Chondrocyte (in vitro differentiated cells): ENCODE results near the gene NEO1. TPM values are rescaled to one million over a fixed set of nuclear protein-coding genes. Genes with fewer than 3 reads are reported as not detected.

Source experiments
- DNase-seq: peaks from one replicate; pipeline ENCODE4 v3.0.0; 2021; ENCODE audit warnings: mixed read lengths, low spot score
- H3K27ac Mint-ChIP-seq: one replicate; pipeline ENCODE4 v1.8.0; 2021; ENCODE audit warnings: mild to moderate bottlenecking, moderate library complexity, mixed read lengths; ENCODE audit not compliant: unreplicated experiment
- H3K27me3 Mint-ChIP-seq: 2 replicates; pipeline ENCODE4 v1.8.0; 2021; ENCODE audit warnings: low read depth, mixed read lengths
- H3K36me3 Mint-ChIP-seq: 2 replicates; pipeline ENCODE4 v1.8.0; 2021; ENCODE audit warnings: low read depth, mixed read lengths
- H3K4me1 Mint-ChIP-seq: 2 replicates; pipeline ENCODE4 v1.8.0; 2021; ENCODE audit warnings: low read depth, mild to moderate bottlenecking, mixed read lengths
- H3K4me3 Mint-ChIP-seq: one replicate; pipeline ENCODE4 v1.8.0; 2021; ENCODE audit warnings: mild to moderate bottlenecking, moderate library complexity, mixed read lengths; ENCODE audit not compliant: unreplicated experiment
- H3K9me3 Mint-ChIP-seq: 2 replicates; pipeline ENCODE4 v1.8.0; 2021; ENCODE audit warnings: low read depth, mixed read lengths
- CTCF ChIP-seq: fragments of 200-600 bp; sonication (generic); IDR thresholded peaks from 2 replicates; pipeline ENCODE4 v1.5.0; 2021; ENCODE audit warnings: antibody characterized with exemption, mild to moderate bottlenecking, moderate library complexity
- total RNA-seq: library from RNA; stranded (reverse); gene quantifications from 3 replicates; pipeline ENCODE4 v1.2.1, GENCODE V29; 2021

Gene NEO1
- total RNA-seq, 1 donor from 2014 or later, result 42.1 TPM

DNA sequence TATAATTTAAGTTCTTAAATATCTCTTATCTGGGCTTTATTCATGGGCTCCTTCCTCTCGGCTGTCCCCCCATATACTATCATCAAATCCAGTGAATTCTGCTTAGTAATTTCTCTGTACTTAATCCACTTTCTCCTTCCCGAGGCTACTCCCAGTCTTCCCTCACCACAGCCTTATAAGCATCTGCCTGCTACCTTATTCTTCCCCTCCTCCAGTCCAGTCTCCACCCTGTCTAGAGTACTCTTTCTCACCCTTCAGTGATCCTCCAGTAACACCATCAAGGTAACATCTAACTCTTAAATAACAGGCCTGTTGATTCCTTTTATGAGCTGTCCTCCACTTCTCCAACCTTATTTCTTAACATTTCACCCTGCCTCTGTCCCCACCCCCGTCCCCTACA lies 65.8 kb downstream of the NEO1 start:
- Mint-ChIP-seq H3K4me1 (no peaks in the 10 kb centered on the region), H3K4me3 (no peak overlapping the region), H3K27ac (no peak overlapping the region), H3K27me3 (no peaks in the 10 kb centered on the region), H3K36me3 (peaks cover 10% of the 10 kb centered on the region), H3K9me3 (no peaks in the 10 kb centered on the region)
- no peak for TF ChIP-seq CTCF
- DNase-seq, result no peak

- H3K27ac Mint-ChIP-seq, result no peak overlapping the region
- H3K9me3 Mint-ChIP-seq, result no peaks in the 10 kb centered on the region
- H3K27me3 Mint-ChIP-seq, result no peaks in the 10 kb centered on the region
- H3K36me3 Mint-ChIP-seq, result peaks cover 17% of the 10 kb centered on the region
- no peak for DNase-seq
- TF ChIP-seq CTCF, result no peak
- H3K4me1 Mint-ChIP-seq, result no peaks in the 10 kb centered on the region
- H3K4me3 Mint-ChIP-seq, result no peak overlapping the region
These were observed 67.2 kb downstream of the NEO1 start for GRCh38 chr15:73119478-73119877.

DNA sequence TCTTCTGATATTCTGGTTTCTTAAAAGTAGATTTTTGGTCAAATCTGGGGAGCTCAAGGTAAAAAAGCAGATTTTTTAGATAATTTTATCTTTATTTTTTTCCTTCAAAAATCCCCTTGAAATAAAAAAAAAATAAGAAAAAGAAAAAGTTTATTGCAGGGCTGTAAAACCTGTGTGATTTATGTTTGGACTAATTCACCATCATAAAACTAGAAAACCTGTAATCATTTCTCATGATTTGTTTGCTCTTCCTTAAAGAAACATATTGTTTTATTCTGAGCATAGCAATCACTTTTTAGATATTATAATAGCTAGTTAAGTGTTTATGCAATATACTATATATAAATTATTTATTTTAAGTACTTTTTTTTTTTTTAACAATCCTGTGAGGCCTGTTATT lies 68.0 kb downstream of the NEO1 start:
- no peak overlapping the region for H3K27ac Mint-ChIP-seq
- H3K27me3 Mint-ChIP-seq, result no peaks in the 10 kb centered on the region
- no peak for TF ChIP-seq CTCF
- H3K9me3 Mint-ChIP-seq, result no peaks in the 10 kb centered on the region
- H3K4me1 Mint-ChIP-seq, result peaks cover 3% of the 10 kb centered on the region
- DNase-seq, result no peak
- peaks cover 18% of the 10 kb centered on the region for H3K36me3 Mint-ChIP-seq
- no peak overlapping the region for H3K4me3 Mint-ChIP-seq

- H3K4me3 Mint-ChIP-seq, result no peak overlapping the region
- peaks cover 3% of the 10 kb centered on the region for H3K4me1 Mint-ChIP-seq
- H3K27ac Mint-ChIP-seq, result no peak overlapping the region
- H3K36me3 Mint-ChIP-seq, result peaks cover 10% of the 10 kb centered on the region
- no peaks in the 10 kb centered on the region for H3K9me3 Mint-ChIP-seq
- no peak for TF ChIP-seq CTCF
- DNase-seq, result no peak
- H3K27me3 Mint-ChIP-seq, result no peaks in the 10 kb centered on the region
These were observed 73.0 kb downstream of the NEO1 start for GRCh38 chr15:73125219-73125618.

GRCh38 chr15:73127302-73127936 lies 75.2 kb downstream of the NEO1 start:
- Mint-ChIP-seq H3K27me3 (no peaks in the 10 kb centered on the region), H3K27ac (no peak overlapping the region), H3K4me1 (peaks cover 3% of the 10 kb centered on the region), H3K4me3 (no peak overlapping the region), H3K36me3 (peaks cover 22% of the 10 kb centered on the region), H3K9me3 (peaks cover 1% of the 10 kb centered on the region)
- no peak for DNase-seq
- peak; percentile 81 for TF ChIP-seq CTCF
